Measurements from ENCODE around the gene CETN1.

The CETN1 gene

GRCh38 chr18:623761-624620 lies 43.8 kb downstream of the CETN1 start:
- DNase-seq: peak; percentile 50

GRCh38 chr18:627231-627630 lies 47.1 kb downstream of the CETN1 start:
- DNase-seq: no peak

GRCh38 chr18:629269-630150 lies 49.3 kb downstream of the CETN1 start:
- DNase-seq: no peak

- DNase-seq: no peak
Observed at GRCh38 chr18:631560-631959, 51.4 kb downstream of the CETN1 start.

Measured in activated T-cell treated with anti-CD3 and anti-CD28 coated beads, Interleukin-2, amount 50 U/mL, for 1 hour (primary cell).